Effector CD4-positive, alpha-beta T cell (primary cell): ENCODE measurements around the gene COX7A2.

Experiments
- DNase-seq: peaks from one replicate; pipeline ENCODE4 v3.0.0-alpha.2; 2020

COX7A2 gene

GRCh38 chr6:75196081-75196687, 47.4 kb downstream of the COX7A2 start:
- DNase-seq = no peak

DNA sequence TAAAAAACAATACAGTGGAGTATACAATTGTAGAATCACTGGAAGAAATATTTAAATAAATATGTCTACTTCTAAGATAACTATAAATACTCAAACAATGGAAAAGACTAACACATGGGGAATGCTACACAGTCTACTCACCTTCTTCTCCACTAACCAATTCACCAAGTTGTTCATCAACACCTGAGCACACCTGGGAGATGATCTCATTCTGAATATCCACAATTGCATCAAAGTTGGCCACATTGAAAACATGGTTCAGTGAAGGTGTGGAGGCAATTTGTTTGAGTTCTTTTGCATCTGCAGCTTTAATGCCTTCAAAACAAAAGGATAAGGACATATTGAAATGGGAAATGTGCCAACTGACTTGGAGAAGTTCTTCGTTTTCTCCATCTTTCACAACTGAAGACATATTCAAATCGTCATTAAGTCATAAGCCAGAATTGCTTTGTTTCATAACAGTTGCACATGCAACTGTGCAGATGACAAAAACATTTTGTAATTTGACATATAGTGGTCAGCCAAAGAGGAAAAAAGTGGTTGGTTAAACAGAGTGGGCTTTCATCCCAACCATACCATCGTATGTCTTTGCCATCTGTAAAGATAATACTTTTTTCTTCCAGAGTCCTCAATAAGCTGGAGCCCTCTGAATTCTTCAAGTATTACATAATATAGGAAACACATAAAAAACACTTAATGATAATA, 55.2 kb downstream of the COX7A2 start:
- DNase-seq = no peak
